ENCODE results near the gene SNX15.

The SNX15 gene

DNA sequence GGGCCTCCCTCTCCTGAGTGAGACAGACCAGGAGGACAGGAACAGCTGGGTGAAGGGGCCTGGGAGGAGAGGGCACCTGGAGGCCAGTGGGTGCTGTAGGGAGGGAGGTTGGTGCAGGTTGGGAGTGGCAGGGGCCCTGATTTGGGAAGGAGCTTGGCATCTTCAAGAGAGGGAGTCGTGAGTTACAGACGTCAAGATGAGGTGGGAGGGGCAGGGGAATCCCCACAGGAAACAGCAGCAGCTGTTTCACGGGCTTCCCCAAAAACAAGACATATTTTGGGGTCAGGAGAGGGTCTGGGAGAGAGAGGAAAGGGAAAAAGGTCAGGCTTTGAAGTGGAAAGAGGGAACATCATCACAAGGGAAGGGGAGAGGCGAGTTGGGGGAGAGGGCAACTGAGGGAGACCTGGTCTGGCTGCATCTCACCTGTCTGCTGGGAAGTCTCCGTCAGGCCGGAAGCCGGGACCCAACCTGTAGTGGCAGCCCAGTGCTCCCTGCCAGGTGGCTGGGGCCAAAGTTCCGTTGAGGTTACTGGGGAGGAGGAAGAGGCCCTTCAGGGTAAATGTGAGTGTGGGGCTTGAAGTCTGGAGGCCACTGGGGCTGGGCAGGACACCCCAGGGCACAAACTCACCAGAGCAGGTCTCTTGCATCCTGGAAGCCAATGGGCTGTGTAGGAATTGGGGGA lies 26.7 kb downstream of the SNX15 start:
- peak; percentile 54 for ATAC-seq (replicated peaks)
- no peaks in the 10 kb centered on the region for H3K36me3 Mint-ChIP-seq (ENCODE audit: insufficient read depth)

DNA sequence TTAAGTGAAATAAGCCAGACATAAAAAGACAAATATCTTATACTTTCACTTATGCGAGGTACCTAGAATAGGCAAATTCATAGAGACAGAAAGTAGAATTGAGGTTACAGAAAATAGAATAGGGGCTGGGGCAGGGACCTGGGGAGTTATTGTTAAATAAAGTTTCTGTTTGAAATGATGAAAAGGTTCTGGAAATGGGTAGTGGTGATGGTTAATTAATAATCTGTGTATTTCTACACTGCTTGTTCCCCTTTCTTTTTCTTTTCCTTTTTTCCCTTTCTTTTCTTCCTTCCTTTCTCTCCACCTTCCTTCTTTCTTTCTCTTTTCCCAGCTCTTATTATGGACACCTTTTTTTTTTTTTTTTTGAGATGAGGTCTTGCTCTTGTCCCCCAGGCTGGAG lies 28.3 kb downstream of the SNX15 start:
- Mint-ChIP-seq H3K9me3 (no peaks in the 10 kb centered on the region), H3K4me3 (no peak overlapping the region), H3K36me3 (ENCODE audit: insufficient read depth) (no peaks in the 10 kb centered on the region), H3K27me3 (peaks cover 0 to 6% of the 10 kb centered on the region in 2 donors), H3K4me1 (ENCODE audit: low read depth in 2 of 2) (peaks cover 9 to 12% of the 10 kb centered on the region in 2 donors), H3K27ac (no peak overlapping the region)
- DNase-seq: no peak
- no peak for ATAC-seq (replicated peaks)

More for the DNA sequence above, 26.7 kb downstream of the SNX15 start:
- peaks cover 9 to 12% of the 10 kb centered on the region in 2 donors for H3K4me1 Mint-ChIP-seq (ENCODE audit: low read depth in 2 of 2)
- no peak for DNase-seq
- peak overlapping the region; percentile 38 to 83 for H3K27ac Mint-ChIP-seq
- H3K9me3 Mint-ChIP-seq: no peaks in the 10 kb centered on the region
- peak overlapping the region in 1 of 2 donors; percentile 26 for H3K4me3 Mint-ChIP-seq
- H3K27me3 Mint-ChIP-seq: peaks cover 0 to 6% of the 10 kb centered on the region in 2 donors

DNA sequence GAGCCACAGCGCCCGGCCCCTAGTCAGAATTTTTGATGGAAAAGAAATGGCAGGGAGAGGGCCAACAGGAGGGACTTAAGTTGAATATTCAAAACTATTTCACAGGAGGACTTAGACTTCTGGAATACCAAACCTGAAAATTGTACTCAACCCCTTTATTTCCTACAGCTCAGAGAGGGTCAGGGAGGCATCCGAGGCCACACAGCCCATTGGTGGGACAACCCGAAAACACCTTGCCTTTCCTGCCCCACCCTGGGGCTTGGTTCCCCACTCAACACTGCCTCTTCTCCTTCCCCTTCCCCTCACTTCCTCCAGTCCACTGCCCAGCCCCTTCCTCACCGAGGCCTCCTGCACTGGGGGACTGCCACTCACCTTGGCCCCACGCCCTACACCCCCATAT lies 29.8 kb downstream of the SNX15 start:
- ATAC-seq (replicated peaks): no peak
- no peak for DNase-seq
- Mint-ChIP-seq H3K27me3 (peaks cover 2 to 6% of the 10 kb centered on the region in 2 donors), H3K9me3 (no peaks in the 10 kb centered on the region), H3K4me1 (ENCODE audit: low read depth in 2 of 2) (peaks cover 11 to 12% of the 10 kb centered on the region in 2 donors), H3K36me3 (ENCODE audit: insufficient read depth) (no peaks in the 10 kb centered on the region), H3K4me3 (no peak overlapping the region), H3K27ac (no peak overlapping the region)

GRCh38 chr11:65057526-65057925 lies 30.3 kb downstream of the SNX15 start:
- Mint-ChIP-seq H3K9me3 (no peaks in the 10 kb centered on the region), H3K4me3 (no peak overlapping the region), H3K36me3 (ENCODE audit: insufficient read depth) (no peaks in the 10 kb centered on the region), H3K27ac (no peak overlapping the region), H3K27me3 (peaks cover 4 to 7% of the 10 kb centered on the region in 2 donors), H3K4me1 (ENCODE audit: low read depth in 2 of 2) (peaks cover 12 to 14% of the 10 kb centered on the region in 2 donors)
- ATAC-seq (replicated peaks) (no peak), DNase-seq (no peak)

GRCh38 chr11:65058012-65058411 lies 30.8 kb downstream of the SNX15 start:
- no peak for ATAC-seq (replicated peaks)
- H3K9me3 Mint-ChIP-seq: no peaks in the 10 kb centered on the region
- peaks cover 12 to 14% of the 10 kb centered on the region in 2 donors for H3K4me1 Mint-ChIP-seq (ENCODE audit: low read depth in 2 of 2)
- peaks cover 0 to 12% of the 10 kb centered on the region in 2 donors for H3K27me3 Mint-ChIP-seq
- no peak overlapping the region for H3K27ac Mint-ChIP-seq
- no peaks in the 10 kb centered on the region for H3K36me3 Mint-ChIP-seq (ENCODE audit: insufficient read depth)
- H3K4me3 Mint-ChIP-seq: no peak overlapping the region
- DNase-seq: no peak

GRCh38 chr11:65058419-65059054 lies 31.3 kb downstream of the SNX15 start, which contains the start of gene NAALADL1:
NAALADL1 (minus strand) TSS chr11:65058553; CDS start chr11:65058521, 32 bp downstream.
- Mint-ChIP-seq H3K4me3 (no peak within 1 kb of the TSS), H3K9me3 (no peaks in the 10 kb centered on the region), H3K27me3 (peaks cover 0 to 14% of the 10 kb centered on the region in 2 donors), H3K4me1 (ENCODE audit: low read depth in 2 of 2) (peaks cover 8 to 14% of the 10 kb centered on the region in 2 donors), H3K27ac (no peak within 1 kb of the TSS), H3K36me3 (ENCODE audit: insufficient read depth) (no peaks in the 10 kb centered on the region)
- DNase-seq: no peak
- ATAC-seq (replicated peaks): no peak

GRCh38 chr11:65059523-65059922 lies 32.3 kb downstream of the SNX15 start:
- no peaks in the 10 kb centered on the region for H3K36me3 Mint-ChIP-seq (ENCODE audit: insufficient read depth)
- peaks cover 0 to 14% of the 10 kb centered on the region in 2 donors for H3K27me3 Mint-ChIP-seq
- H3K27ac Mint-ChIP-seq: no peak overlapping the region
- no peak overlapping the region for H3K4me3 Mint-ChIP-seq
- H3K9me3 Mint-ChIP-seq: no peaks in the 10 kb centered on the region
- DNase-seq: no peak
- ATAC-seq (replicated peaks): no peak
- H3K4me1 Mint-ChIP-seq (ENCODE audit: low read depth in 2 of 2): peaks cover 0 to 5% of the 10 kb centered on the region in 2 donors

GRCh38 chr11:65059959-65060824 lies 33.0 kb downstream of the SNX15 start:
- Mint-ChIP-seq H3K4me3 (no peak overlapping the region), H3K9me3 (no peaks in the 10 kb centered on the region)

DNA sequence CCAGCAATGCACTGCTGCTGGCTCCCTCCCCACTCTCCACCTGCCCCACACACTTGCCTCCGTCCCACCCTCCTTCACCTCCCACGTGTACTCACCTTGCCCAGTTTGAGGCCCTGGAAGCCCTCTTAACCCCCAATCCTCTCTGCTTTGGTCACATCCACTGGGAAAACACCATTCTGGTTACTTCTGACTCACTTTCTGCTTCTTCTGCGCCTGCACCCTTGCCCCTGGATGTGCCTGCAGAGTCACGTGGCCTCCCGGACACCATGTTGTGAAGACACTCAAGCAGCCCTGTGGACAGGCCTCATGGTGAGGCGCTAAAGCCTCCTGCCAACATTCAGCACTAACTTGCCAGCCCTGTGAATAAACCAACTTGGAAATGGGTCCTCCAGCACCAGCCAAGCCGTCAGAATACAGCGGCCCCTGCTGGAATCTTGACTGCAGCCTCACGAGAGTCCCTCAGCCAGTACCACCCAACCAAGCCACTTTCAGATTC lies 33.7 kb downstream of the SNX15 start:
- H3K36me3 Mint-ChIP-seq (ENCODE audit: insufficient read depth): no peaks in the 10 kb centered on the region
- peaks cover 0 to 14% of the 10 kb centered on the region in 2 donors for H3K27me3 Mint-ChIP-seq
- no peak overlapping the region for H3K4me3 Mint-ChIP-seq
- H3K27ac Mint-ChIP-seq: peak overlapping the region in 1 of 2 donors; percentile 38
- H3K9me3 Mint-ChIP-seq: no peaks in the 10 kb centered on the region
- DNase-seq (no peak), ATAC-seq (replicated peaks) (no peak)
- H3K4me1 Mint-ChIP-seq (ENCODE audit: low read depth in 2 of 2): peaks cover 0 to 5% of the 10 kb centered on the region in 2 donors

More at GRCh38 chr11:65059959-65060824, 33.0 kb downstream of the SNX15 start:
- DNase-seq (no peak), ATAC-seq (replicated peaks) (no peak)
- no peak overlapping the region for H3K27ac Mint-ChIP-seq
- peaks cover 0 to 14% of the 10 kb centered on the region in 2 donors for H3K27me3 Mint-ChIP-seq
- H3K36me3 Mint-ChIP-seq (ENCODE audit: insufficient read depth): no peaks in the 10 kb centered on the region
- peaks cover 0 to 5% of the 10 kb centered on the region in 2 donors for H3K4me1 Mint-ChIP-seq (ENCODE audit: low read depth in 2 of 2)

DNA sequence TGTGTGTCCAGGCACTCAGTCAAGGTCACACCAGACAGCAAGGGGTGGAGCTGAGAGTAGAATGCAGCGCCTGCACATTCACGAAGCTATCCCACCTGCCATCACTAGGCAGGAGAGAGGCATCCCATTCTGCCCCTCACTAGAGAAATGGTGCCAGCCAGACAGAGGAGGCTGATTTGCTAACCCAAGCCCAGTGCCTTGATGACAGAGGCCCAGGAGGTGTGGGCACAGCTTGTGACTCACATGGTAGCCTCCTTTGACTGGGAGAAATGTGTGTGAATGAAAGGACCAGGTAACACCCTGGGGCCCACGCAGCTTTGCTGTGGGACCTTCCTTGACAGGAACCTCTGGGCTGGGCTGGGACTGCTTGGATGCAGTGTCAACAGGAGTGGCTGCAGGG lies 36.3 kb downstream of the SNX15 start:
- H3K4me3 Mint-ChIP-seq: no peak overlapping the region
- H3K36me3 Mint-ChIP-seq (ENCODE audit: insufficient read depth): no peaks in the 10 kb centered on the region
- DNase-seq (no peak), ATAC-seq (replicated peaks) (no peak)
- H3K9me3 Mint-ChIP-seq: no peaks in the 10 kb centered on the region
- H3K27ac Mint-ChIP-seq: no peak overlapping the region
- H3K4me1 Mint-ChIP-seq (ENCODE audit: low read depth in 2 of 2): peaks cover 0 to 5% of the 10 kb centered on the region in 2 donors
- H3K27me3 Mint-ChIP-seq: peaks cover 0 to 14% of the 10 kb centered on the region in 2 donors

DNA sequence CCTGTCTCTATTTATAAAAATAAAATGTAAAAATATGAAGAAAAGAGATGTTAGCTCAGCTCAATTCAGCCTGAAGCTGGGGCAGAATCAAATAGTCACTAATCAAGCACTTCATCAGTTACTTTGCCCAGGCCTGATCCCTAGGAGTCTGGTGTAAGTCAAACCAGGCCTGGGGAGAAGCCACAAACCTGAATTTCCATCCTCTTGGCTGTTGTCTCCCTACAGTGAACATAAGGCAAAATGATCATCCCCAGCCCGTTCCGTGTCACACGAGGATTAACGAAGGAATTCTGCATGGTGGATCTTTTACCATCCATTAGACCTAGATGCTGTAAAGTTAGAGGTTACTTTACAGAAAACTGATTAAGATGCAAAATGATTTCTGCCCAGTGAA lies 37.6 kb downstream of the SNX15 start:
- no peaks in the 10 kb centered on the region for H3K9me3 Mint-ChIP-seq
- H3K27me3 Mint-ChIP-seq: peaks cover 0 to 14% of the 10 kb centered on the region in 2 donors
- H3K4me1 Mint-ChIP-seq (ENCODE audit: low read depth in 2 of 2): peaks cover 0 to 5% of the 10 kb centered on the region in 2 donors
- H3K27ac Mint-ChIP-seq: no peak overlapping the region
- ATAC-seq (replicated peaks) (no peak), DNase-seq (no peak)
- H3K36me3 Mint-ChIP-seq (ENCODE audit: insufficient read depth): no peaks in the 10 kb centered on the region
- no peak overlapping the region for H3K4me3 Mint-ChIP-seq

- DNase-seq (no peak), ATAC-seq (replicated peaks) (no peak)
- H3K4me1 Mint-ChIP-seq (ENCODE audit: low read depth in 2 of 2): peaks cover 0 to 5% of the 10 kb centered on the region in 2 donors
- H3K9me3 Mint-ChIP-seq: no peaks in the 10 kb centered on the region
- no peak overlapping the region for H3K4me3 Mint-ChIP-seq
- H3K27ac Mint-ChIP-seq: no peak overlapping the region
- peaks cover 0 to 14% of the 10 kb centered on the region in 2 donors for H3K27me3 Mint-ChIP-seq
- H3K36me3 Mint-ChIP-seq (ENCODE audit: insufficient read depth): no peaks in the 10 kb centered on the region
Observed at GRCh38 chr11:65065851-65066250, 38.6 kb downstream of the SNX15 start.

GRCh38 chr11:65066315-65066714 lies 39.1 kb downstream of the SNX15 start:
- no peak overlapping the region for H3K4me3 Mint-ChIP-seq
- H3K27ac Mint-ChIP-seq: no peak overlapping the region
- peaks cover 0 to 3% of the 10 kb centered on the region in 2 donors for H3K4me1 Mint-ChIP-seq (ENCODE audit: low read depth in 2 of 2)
- ATAC-seq (replicated peaks) (no peak), DNase-seq (no peak)
- peaks cover 0 to 14% of the 10 kb centered on the region in 2 donors for H3K27me3 Mint-ChIP-seq
- H3K36me3 Mint-ChIP-seq (ENCODE audit: insufficient read depth): no peaks in the 10 kb centered on the region
- no peaks in the 10 kb centered on the region for H3K9me3 Mint-ChIP-seq
